ENCODE results near the gene PCDHGC3.
A peak's percentile ranks its signal among the peaks of the same experiment; 100 is the strongest.

Gene PCDHGC3

DNA sequence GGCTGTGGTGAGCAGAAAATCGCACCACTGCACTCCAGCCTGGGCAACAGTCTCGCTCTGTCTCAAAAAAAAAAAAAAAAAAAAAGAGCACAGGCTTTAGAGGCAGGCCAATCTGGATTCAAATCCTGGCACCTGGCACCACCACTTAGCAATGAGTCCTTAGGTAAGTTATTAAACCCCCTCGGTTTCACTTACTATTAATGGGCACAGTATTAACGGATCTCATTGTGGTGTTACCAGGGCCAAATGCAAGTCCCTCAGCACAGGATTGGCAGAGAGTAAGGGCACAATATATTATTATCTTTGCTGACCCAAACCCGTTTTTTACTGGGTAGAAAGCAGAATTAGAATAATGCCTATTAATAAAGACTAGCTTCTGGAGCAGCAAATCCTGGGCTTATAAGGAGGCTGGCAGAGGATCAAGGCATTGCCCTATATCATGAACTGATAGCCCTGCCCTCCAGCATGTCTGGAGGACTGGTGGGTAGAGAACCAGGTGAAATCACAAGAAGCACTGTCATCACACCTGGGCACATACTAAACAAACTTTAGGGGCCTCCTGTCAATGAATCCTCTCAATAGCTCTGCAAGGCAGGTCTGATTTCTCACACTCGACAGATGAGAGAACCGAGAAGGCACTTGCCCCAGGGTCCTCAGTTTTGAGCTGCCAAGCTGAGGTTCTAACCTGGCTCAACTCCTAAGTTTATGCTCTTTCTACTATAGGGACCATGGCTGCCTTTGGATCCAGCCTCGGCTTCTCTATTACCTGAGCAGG is 30.8 kb downstream of the PCDHGC3 start:
- no peak for DNase-seq (ENCODE audit: extremely low read depth in 1 of 2, low read depth in 1 of 2)

DNA sequence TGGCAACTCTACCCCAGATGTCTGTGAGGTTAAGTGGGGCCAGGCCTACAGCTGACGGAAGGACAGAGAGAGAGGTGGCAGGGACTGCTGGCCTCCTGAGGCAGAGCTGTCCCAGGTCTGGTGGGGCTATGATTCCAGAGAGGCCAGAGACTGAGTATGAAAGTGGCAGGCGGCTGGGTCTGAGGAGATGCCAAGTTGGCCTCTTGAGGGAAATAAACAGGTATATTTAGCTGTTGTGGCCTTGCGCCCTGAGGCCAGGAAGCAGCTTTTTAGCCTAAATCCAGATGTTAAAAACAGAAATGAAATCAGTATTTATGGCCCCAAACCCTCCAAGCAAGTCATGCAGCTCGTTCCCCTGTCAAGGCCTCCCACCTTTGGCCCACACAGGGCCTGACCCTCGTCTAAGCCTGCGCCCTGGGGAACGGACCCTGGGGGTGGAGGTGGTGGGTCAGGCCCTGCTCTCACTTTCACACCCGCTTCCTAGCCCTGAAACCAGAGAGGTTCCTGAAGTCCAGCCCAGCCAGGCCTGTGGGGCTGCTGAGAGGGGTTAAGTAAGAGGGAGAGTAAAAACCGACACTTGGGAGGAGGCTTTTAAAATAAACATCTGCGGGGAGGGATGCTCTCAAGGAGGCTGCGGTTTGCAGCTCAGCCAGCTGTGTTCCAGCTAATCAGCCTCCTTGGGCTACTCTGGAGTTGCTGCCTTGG is 31.8 kb downstream of the PCDHGC3 start:
- DNase-seq (ENCODE audit: extremely low read depth in 1 of 2, low read depth in 1 of 2): no peak

DNA sequence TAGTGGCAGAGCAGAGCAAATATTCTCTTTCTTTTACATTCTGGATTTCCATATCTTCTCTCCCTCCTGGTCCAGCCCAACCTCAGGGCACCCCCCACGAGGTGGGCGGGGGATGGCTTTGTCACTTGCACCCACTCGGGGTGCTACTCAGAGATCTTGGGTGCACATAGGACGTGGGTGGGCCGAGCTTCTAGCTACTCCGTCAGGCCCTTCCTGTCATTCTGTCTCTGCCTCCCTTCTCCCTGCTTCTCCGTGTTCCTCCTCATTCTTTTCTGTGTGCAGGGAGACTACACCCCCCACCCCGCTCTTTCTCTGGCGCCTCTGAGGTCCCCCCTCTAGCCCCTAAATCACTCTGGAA is 32.7 kb downstream of the PCDHGC3 start:
- DNase-seq (ENCODE audit: extremely low read depth in 1 of 2, low read depth in 1 of 2): no peak

GRCh38 chr5:141508798-141509611 is 33.2 kb downstream of the PCDHGC3 start:
- no peak for DNase-seq (ENCODE audit: extremely low read depth in 1 of 2, low read depth in 1 of 2)

GRCh38 chr5:141510160-141510559 is 34.4 kb downstream of the PCDHGC3 start:
- DNase-seq (ENCODE audit: extremely low read depth in 1 of 2, low read depth in 1 of 2): no peak

DNA sequence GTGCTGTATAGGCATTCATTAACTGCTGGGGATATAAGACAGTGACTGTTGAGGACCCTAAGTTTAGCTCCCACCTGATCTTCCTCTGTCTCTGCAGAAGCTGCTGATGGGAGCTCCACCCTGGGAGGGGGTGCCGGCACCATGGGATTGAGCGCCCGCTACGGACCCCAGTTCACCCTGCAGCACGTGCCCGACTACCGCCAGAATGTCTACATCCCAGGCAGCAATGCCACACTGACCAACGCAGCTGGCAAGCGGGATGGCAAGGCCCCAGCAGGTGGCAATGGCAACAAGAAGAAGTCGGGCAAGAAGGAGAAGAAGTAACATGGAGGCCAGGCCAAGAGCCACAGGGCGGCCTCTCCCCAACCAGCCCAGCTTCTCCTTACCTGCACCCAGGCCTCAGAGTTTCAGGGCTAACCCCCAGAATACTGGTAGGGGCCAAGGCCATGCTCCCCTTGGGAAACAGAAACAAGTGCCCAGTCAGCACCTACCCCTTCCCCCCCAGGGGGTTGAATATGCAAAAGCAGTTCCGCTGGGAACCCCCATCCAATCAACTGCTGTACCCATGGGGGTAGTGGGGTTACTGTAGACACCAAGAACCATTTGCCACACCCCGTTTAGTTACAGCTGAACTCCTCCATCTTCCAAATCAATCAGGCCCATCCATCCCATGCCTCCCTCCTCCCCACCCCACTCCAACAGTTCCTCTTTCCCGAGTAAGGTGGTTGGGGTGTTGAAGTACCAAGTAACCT is 35.3 kb downstream of the PCDHGC3 start:
- DNase-seq (ENCODE audit: extremely low read depth in 1 of 2, low read depth in 1 of 2): no peak

DNA sequence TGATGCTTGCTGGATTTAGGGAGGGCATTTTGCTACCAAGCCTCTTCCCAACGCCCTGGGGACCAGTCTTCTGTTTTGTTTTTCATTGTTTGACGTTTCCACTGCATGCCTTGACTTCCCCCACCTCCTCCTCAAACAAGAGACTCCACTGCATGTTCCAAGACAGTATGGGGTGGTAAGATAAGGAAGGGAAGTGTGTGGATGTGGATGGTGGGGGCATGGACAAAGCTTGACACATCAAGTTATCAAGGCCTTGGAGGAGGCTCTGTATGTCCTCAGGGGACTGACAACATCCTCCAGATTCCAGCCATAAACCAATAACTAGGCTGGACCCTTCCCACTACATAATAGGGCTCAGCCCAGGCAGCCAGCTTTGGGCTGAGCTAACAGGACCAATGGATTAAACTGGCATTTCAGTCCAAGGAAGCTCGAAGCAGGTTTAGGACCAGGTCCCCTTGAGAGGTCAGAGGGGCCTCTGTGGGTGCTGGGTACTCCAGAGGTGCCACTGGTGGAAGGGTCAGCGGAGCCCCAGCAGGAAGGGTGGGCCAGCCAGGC is 36.1 kb downstream of the PCDHGC3 start:
- DNase-seq (ENCODE audit: extremely low read depth in 1 of 2, low read depth in 1 of 2): no peak

GRCh38 chr5:141512390-141512910 is 36.7 kb downstream of the PCDHGC3 start:
- DNase-seq (ENCODE audit: extremely low read depth in 1 of 2, low read depth in 1 of 2): peak; percentile 57 to 80

- no peak for DNase-seq (ENCODE audit: extremely low read depth in 1 of 2, low read depth in 1 of 2)
These were observed 37.3 kb downstream of the PCDHGC3 start for GRCh38 chr5:141512911-141513626.

DNA sequence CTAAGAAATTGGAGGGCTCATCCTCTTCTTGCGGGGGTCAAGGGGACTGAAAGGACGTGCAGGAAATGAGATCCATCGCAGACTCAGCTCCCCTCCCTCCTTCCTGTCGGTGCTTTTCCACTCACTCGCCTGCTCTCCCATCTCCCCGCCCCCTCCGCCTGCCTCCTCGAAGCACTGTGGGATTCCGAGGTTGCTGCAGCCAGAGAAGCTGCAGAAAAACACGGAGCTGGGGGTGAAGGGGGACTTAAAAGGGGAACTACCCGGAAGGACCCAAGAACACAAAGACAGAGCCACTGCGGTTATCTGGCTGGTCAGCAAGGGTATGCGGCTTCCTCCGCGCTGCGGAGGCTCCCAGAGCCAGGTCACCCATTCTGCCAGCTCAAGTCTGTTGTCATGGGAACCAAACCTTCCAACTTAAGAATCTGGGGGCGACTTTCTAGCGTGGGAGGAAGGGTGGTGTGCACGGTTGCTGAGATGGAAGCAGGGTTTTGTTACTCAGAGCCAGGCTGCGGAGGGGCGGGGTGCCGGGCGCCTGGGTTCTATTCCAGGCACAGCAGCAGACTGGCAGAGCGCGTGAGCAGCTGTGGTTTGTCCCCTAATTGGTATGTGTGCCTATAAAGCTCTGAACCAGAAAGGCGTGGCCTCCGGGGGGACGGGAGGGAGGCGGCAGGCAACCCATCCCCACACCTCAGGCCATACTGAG is 38.0 kb downstream of the PCDHGC3 start:
- DNase-seq (ENCODE audit: extremely low read depth in 1 of 2, low read depth in 1 of 2): peak; percentile 55 to 78

DNA sequence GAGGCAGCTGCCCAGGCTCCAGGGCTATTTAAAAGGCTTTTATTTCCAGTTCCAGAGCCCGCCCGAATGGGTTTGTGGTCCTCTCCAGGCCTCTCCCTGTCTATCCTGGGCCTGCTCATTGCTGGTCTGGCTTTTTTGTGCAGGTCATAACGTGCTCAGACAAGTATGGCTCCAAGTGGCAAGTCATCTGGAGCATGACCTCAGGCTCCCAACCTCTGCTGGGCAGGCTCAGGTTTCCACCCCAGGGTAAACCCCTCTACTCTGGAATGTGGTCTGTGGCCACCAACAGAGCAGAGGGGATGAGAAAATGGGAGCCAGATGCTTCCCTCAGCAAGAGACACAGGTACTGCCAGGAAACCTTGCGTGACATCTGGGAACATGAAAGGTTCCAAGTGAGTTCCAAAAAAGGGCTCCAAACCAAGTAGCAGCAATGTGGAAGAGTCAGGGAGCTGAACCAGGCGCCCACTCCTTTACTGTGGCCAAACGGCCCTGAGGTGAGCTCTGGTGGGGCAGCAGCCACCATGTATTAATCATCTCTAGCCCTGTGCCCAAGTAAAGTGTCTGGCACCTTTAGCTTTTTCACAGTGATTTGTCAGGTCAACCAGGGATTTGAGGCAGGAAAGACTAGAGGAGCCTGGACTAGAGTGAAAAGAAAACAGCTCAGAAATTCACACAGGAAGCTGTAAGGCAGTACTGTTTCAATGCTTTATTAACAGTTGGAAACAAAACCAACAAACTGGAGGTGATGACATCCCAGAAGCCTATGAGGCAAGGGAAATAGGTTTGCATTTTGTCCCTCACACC is 38.8 kb downstream of the PCDHGC3 start:
- no peak for DNase-seq (ENCODE audit: extremely low read depth in 1 of 2, low read depth in 1 of 2)

GRCh38 chr5:141515141-141515540 is 39.4 kb downstream of the PCDHGC3 start:
- DNase-seq (ENCODE audit: extremely low read depth in 1 of 2, low read depth in 1 of 2): no peak

- DNase-seq (ENCODE audit: extremely low read depth in 1 of 2, low read depth in 1 of 2): no peak
These were observed 40.3 kb downstream of the PCDHGC3 start for GRCh38 chr5:141515946-141516671.

- no peak for DNase-seq (ENCODE audit: extremely low read depth in 1 of 2, low read depth in 1 of 2)
These were observed 40.9 kb downstream of the PCDHGC3 start for GRCh38 chr5:141516672-141517025.

GRCh38 chr5:141517312-141517711 is 41.5 kb downstream of the PCDHGC3 start:
- DNase-seq (ENCODE audit: extremely low read depth in 1 of 2, low read depth in 1 of 2): no peak

- DNase-seq (ENCODE audit: extremely low read depth in 1 of 2, low read depth in 1 of 2): no peak
These were observed 42.3 kb downstream of the PCDHGC3 start for GRCh38 chr5:141517880-141518617.

DNA sequence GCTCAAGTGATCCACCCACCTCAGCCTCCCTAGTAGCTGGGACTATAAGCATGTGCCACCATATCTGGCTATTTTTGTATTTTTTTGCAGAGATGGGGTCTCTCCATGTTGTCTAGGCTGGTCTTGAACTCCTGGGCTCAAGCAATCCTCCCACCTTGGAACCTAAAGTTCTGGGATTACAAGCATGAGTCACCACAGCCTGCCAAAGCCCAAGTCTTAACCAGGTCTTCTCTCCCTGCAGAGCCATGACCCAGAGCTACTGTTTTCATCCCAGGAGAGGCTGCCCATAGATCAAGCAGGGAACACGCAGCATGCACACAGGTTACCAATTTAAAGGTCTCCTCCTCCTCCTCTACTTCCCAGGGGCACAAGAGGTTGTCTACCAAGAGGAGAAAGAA is 42.9 kb downstream of the PCDHGC3 start:
- no peak for DNase-seq (ENCODE audit: extremely low read depth in 1 of 2, low read depth in 1 of 2)

Measured in stimulated activated CD8-positive, alpha-beta memory T cell treated with anti-CD3 and anti-CD28 coated beads, Interleukin-7, amount 100 ng/mL, for 48 hours (primary cell).